Measurements from ENCODE around the gene TP53I11.

- TF ChIP-seq CTCF (IDR thresholded peaks at IDR 0.05): no peak
- no peak for TF ChIP-seq EZH2 (IDR thresholded peaks at IDR 0.05; ENCODE audit: borderline replicate concordance, insufficient read depth, low read depth, low read length, poor library complexity, severe bottlenecking)
These were observed 47.2 kb downstream of the TP53I11 start for GRCh38 chr11:44903518-44903917.

Data from B cell (primary cell).